Liver (tissue), 9 donors: ENCODE data around the gene TYW5. TPM values are rescaled to one million over a fixed set of nuclear protein-coding genes. Genes with fewer than 3 reads are reported as not detected.

ENCODE experiments used
- DNase-seq: peaks from one replicate; pipeline ENCODE4 v3.0.0-alpha.2; 2017; ENCODE audit warnings: low spot score
- H3K27ac ChIP-seq, 2 donors: one replicate each; pipeline ENCODE4 v1.7.0; 2013; ENCODE audit warnings: inconsistent platforms in 2 of 2, low read length in 2 of 2, control low read depth in 1 of 2, low read depth in 1 of 2, mild to moderate bottlenecking in 1 of 2
- H3K27me3 ChIP-seq, 4 donors: one replicate each; pipeline versions ENCODE4 v1.6.1 to v1.7.0; 2013; ENCODE audit warnings: low read length in 3 of 4, inconsistent platforms in 1 of 4, mild to moderate bottlenecking in 1 of 4, moderate library complexity in 1 of 4; ENCODE audit not compliant: control insufficient read depth in 4 of 4, insufficient read depth in 4 of 4
- H3K36me3 ChIP-seq, 4 donors: one replicate each; pipeline versions ENCODE4 v1.6.1 to v1.7.0; 2013; ENCODE audit warnings: low read length in 3 of 4, mild to moderate bottlenecking in 3 of 4, low read depth in 1 of 4, moderate library complexity in 1 of 4; ENCODE audit not compliant: control insufficient read depth in 4 of 4, insufficient read depth in 3 of 4
- H3K4me1 ChIP-seq, 4 donors: one replicate each; pipeline versions ENCODE4 v1.6.1 to v1.7.0; 2013; ENCODE audit warnings: low read length in 3 of 4, mild to moderate bottlenecking in 3 of 4, moderate library complexity in 1 of 4; ENCODE audit not compliant: control insufficient read depth in 4 of 4, insufficient read depth in 4 of 4
- H3K4me3 ChIP-seq, 3 donors: one replicate each; pipeline versions ENCODE4 v1.6.1 to v1.7.0; 2013; ENCODE audit warnings: low read length in 3 of 3, control low read depth in 1 of 3, low read depth in 1 of 3, mild to moderate bottlenecking in 1 of 3
- H3K9ac ChIP-seq, 2 donors: one replicate each; pipeline ENCODE4 v1.7.0; 2013; ENCODE audit warnings: low read length in 2 of 2, mild to moderate bottlenecking in 2 of 2, moderate library complexity in 2 of 2, control low read depth in 1 of 2, low read depth in 1 of 2
- H3K9me3 ChIP-seq, 4 donors: one replicate each; pipeline versions ENCODE4 v1.6.1 to v1.7.0; 2013; ENCODE audit warnings: low read length in 3 of 4; ENCODE audit not compliant: control insufficient read depth in 4 of 4
- CTCF ChIP-seq: fragments of 150-350 bp; IDR thresholded peaks from 2 replicates; pipeline ENCODE4 v1.5.1; 2017; ENCODE audit warnings: improper control_type of control experiment, low read depth, low read length; ENCODE audit not compliant: missing input control
- EGR1 ChIP-seq, 2 donors: IDR thresholded peaks; 2 replicates each; pipeline ENCODE4 v1.6.1; 2016 to 2018; ENCODE audit warnings: antibody characterized with exemption in 2 of 2, low read depth in 2 of 2
- FOXA1 ChIP-seq: IDR thresholded peaks from 2 replicates; pipeline ENCODE4 v1.6.1; 2016; ENCODE audit warnings: antibody characterized with exemption
- FOXA2 ChIP-seq: IDR thresholded peaks from 2 replicates; pipeline ENCODE4 v1.6.1; 2016; ENCODE audit warnings: antibody characterized with exemption
- GABPA ChIP-seq, 2 donors: IDR thresholded peaks in 1 of 2; conservative IDR thresholded peaks in 1 of 2; 2 replicates each; pipeline ENCODE4 v1.6.1; 2016; ENCODE audit warnings: antibody characterized with exemption in 2 of 2, mild to moderate bottlenecking in 1 of 2, moderate library complexity in 1 of 2
- HNF4A ChIP-seq, 2 donors: conservative IDR thresholded peaks; 2 replicates each; pipeline ENCODE4 v1.6.1; 2016; ENCODE audit warnings: antibody characterized with exemption in 2 of 2, mild to moderate bottlenecking in 2 of 2
- HNF4G ChIP-seq: IDR thresholded peaks from 2 replicates; pipeline ENCODE4 v1.6.1; 2016; ENCODE audit warnings: antibody characterized with exemption
- JUND ChIP-seq, 2 donors: IDR thresholded peaks; 2 replicates each; pipeline ENCODE4 v1.6.1; 2016; ENCODE audit warnings: antibody characterized with exemption in 2 of 2
- NR2F2 ChIP-seq: IDR thresholded peaks from 2 replicates; pipeline ENCODE4 v1.6.1; 2016; ENCODE audit warnings: antibody characterized with exemption
- RAD21 ChIP-seq, 2 donors: IDR thresholded peaks; 2 replicates each; pipeline ENCODE4 v1.6.1; 2016; ENCODE audit warnings: antibody characterized with exemption in 2 of 2, mild to moderate bottlenecking in 2 of 2
- RXRA ChIP-seq, 2 donors: IDR thresholded peaks; 2 replicates each; pipeline ENCODE4 v1.6.1; 2017 to 2018; ENCODE audit warnings: antibody characterized with exemption in 2 of 2, mild to moderate bottlenecking in 1 of 2
- SP1 ChIP-seq: IDR thresholded peaks from 2 replicates; pipeline ENCODE4 v1.6.1; 2018; ENCODE audit warnings: antibody characterized with exemption, mild to moderate bottlenecking
- TAF1 ChIP-seq: conservative IDR thresholded peaks from 2 replicates; pipeline ENCODE4 v1.6.1; 2016; ENCODE audit warnings: antibody characterized with exemption, mild to moderate bottlenecking
- YY1 ChIP-seq: IDR thresholded peaks from 2 replicates; pipeline ENCODE4 v1.6.1; 2016; ENCODE audit warnings: antibody characterized with exemption, mild to moderate bottlenecking
- WGBS: extraction: QIAGEN DNeasy Blood & Tissue Kit; methylation state at CpG from one replicate; pipeline ENCODE4 v1.1.7; 2013; 5-methylcytosine and 5-hydroxymethylcytosine counted together
- polyA plus RNA-seq, 2 donors: library from polyadenylated mRNA; stranded (reverse) in 1 of 2; unstranded in 1 of 2; fragments of 200-250 nt in 1 of 2; fragments of >200 nt in 1 of 2; fragmentation: Nextera tagmentation in 1 of 2; extraction: Ambion mirVana in 1 of 2; gene quantifications; one replicate each; pipeline versions ENCODE4 v1.2.1 to v1.2.3, GENCODE V29; 2013 to 2015
- total RNA-seq, 2 donors: library from RNA; depleted of rRNA; stranded (reverse); fragments of >200 nt; gene quantifications; one replicate each; pipeline ENCODE4 v1.2.3, GENCODE V29; 2014
- TF ChIP-seq, protein P1 (sequence below): IDR thresholded peaks from 2 replicates; pipeline ENCODE4 v1.6.1; 2016; ENCODE audit warnings: antibody characterized with exemption
- TF ChIP-seq, protein P2 (sequence below): IDR thresholded peaks from 2 replicates; pipeline ENCODE4 v1.6.1; 2016; ENCODE audit warnings: antibody characterized with exemption, mild to moderate bottlenecking
- TF ChIP-seq, protein P3 (sequence below): IDR thresholded peaks from 2 replicates; pipeline ENCODE4 v1.6.1; 2016; ENCODE audit warnings: antibody characterized with exemption
- TF ChIP-seq, protein P4 (sequence below): IDR thresholded peaks from 2 replicates; pipeline ENCODE4 v1.6.1; 2016; ENCODE audit warnings: antibody characterized with exemption
- donor health status: healthy.
- donor health status: healthy.
- donor health status: healthy.
- donor health status: healthy.
- donor health status: healthy.

TYW5 gene
- total and polyA plus RNA-seq, 4 donors: 2.0 to 6.8 (median 4.9) TPM

DNA sequence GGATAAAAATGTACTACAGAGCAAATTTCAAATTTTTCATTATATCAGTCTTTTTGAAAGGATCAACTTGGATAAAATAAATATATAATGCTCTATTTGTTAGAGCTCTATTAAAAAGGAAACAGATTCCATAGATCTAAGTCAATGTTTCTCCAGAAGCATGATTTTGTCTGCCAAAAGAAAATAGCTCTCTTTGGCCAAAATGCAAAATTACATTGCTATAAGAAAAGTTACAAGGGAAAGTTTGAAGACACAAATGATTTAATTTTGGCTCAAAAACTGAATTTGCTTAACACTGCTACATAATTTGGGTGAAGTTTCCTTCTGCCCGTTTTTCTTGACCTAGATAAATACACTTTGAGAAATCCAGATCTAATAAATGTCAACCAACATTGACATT, 28.5 kb downstream of the TYW5 start:
- H3K4me3 ChIP-seq: no peak overlapping the region
- H3K36me3 ChIP-seq: peaks cover 0 to 12% (median 0%) of the 10 kb centered on the region in 4 donors
- 65% methylated on average over 1 of the region's 1 CpG for WGBS
- no peak overlapping the region for H3K9ac ChIP-seq
- H3K9me3 ChIP-seq: no peaks in the 10 kb centered on the region
- no peaks in the 10 kb centered on the region for H3K4me1 ChIP-seq
- TF ChIP-seq HNF4G (no peak), GABPA (IDR thresholded peaks at IDR 0.05 in 1 of 2, conservative IDR thresholded peaks at IDR 0.05 in 1 of 2) (no peak), NR2F2 (no peak), JUND (IDR thresholded peaks at IDR 0.05) (no peak), SP1 (no peak), RAD21 (IDR thresholded peaks at IDR 0.05) (no peak), YY1 (no peak), RXRA (IDR thresholded peaks at IDR 0.05) (no peak), FOXA2 (no peak), HNF4A (conservative IDR thresholded peaks at IDR 0.05) (no peak), EGR1 (IDR thresholded peaks at IDR 0.05; ENCODE audit: low read depth in 2 of 2) (no peak), CTCF (no peak), TAF1 (no peak), FOXA1 (no peak)
- TF ChIP-seq, protein P1, sequence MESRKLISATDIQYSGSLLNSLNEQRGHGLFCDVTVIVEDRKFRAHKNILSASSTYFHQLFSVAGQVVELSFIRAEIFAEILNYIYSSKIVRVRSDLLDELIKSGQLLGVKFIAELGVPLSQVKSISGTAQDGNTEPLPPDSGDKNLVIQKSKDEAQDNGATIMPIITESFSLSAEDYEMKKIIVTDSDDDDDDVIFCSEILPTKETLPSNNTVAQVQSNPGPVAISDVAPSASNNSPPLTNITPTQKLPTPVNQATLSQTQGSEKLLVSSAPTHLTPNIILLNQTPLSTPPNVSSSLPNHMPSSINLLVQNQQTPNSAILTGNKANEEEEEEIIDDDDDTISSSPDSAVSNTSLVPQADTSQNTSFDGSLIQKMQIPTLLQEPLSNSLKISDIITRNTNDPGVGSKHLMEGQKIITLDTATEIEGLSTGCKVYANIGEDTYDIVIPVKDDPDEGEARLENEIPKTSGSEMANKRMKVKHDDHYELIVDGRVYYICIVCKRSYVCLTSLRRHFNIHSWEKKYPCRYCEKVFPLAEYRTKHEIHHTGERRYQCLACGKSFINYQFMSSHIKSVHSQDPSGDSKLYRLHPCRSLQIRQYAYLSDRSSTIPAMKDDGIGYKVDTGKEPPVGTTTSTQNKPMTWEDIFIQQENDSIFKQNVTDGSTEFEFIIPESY: no peak
- TF ChIP-seq, protein P2, sequence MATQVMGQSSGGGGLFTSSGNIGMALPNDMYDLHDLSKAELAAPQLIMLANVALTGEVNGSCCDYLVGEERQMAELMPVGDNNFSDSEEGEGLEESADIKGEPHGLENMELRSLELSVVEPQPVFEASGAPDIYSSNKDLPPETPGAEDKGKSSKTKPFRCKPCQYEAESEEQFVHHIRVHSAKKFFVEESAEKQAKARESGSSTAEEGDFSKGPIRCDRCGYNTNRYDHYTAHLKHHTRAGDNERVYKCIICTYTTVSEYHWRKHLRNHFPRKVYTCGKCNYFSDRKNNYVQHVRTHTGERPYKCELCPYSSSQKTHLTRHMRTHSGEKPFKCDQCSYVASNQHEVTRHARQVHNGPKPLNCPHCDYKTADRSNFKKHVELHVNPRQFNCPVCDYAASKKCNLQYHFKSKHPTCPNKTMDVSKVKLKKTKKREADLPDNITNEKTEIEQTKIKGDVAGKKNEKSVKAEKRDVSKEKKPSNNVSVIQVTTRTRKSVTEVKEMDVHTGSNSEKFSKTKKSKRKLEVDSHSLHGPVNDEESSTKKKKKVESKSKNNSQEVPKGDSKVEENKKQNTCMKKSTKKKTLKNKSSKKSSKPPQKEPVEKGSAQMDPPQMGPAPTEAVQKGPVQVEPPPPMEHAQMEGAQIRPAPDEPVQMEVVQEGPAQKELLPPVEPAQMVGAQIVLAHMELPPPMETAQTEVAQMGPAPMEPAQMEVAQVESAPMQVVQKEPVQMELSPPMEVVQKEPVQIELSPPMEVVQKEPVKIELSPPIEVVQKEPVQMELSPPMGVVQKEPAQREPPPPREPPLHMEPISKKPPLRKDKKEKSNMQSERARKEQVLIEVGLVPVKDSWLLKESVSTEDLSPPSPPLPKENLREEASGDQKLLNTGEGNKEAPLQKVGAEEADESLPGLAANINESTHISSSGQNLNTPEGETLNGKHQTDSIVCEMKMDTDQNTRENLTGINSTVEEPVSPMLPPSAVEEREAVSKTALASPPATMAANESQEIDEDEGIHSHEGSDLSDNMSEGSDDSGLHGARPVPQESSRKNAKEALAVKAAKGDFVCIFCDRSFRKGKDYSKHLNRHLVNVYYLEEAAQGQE: no peak
- TF ChIP-seq, protein P3, sequence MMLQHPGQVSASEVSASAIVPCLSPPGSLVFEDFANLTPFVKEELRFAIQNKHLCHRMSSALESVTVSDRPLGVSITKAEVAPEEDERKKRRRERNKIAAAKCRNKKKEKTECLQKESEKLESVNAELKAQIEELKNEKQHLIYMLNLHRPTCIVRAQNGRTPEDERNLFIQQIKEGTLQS: no peak
- TF ChIP-seq, protein P4, sequence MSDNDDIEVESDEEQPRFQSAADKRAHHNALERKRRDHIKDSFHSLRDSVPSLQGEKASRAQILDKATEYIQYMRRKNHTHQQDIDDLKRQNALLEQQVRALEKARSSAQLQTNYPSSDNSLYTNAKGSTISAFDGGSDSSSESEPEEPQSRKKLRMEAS: no peak
- no peak for DNase-seq
- no peak overlapping the region for H3K27ac ChIP-seq
- no peaks in the 10 kb centered on the region for H3K27me3 ChIP-seq
